B cell (primary cell): ENCODE data around the gene MEIS2. TPM values are rescaled to one million over a fixed set of nuclear protein-coding genes. Genes with fewer than 3 reads are reported as not detected.

Source experiments
- ATAC-seq: fragments of 200-7000 bp; cut with Tn5 transposase; one replicate; pipeline ENCODE4 v1.10.0; 2021; ENCODE audit warnings: low read depth, mild to moderate bottlenecking, moderate number of reproducible peaks, moderate library complexity
- CTCF ChIA-PET: fragments of 350-600 bp; sonication (Branson Sonifier 250); formaldehyde crosslinking; loops from one replicate; lab custom pipeline; 2021; ENCODE audit warnings: antibody characterized with exemption, inconsistent platforms; lab: Charles Lee
- POLR2A ChIA-PET: fragments of 350-600 bp; sonication (Branson Sonifier 250); formaldehyde crosslinking; loops from one replicate; lab custom pipeline; 2021; ENCODE audit warnings: antibody characterized with exemption; lab: Charles Lee
- DNase-seq: peaks from one replicate; pipeline ENCODE4 v3.0.0; 2013
- H2AFZ ChIP-seq: 2 replicates; pipeline ENCODE4 v1.6.1; 2012; ENCODE audit warnings: mild to moderate bottlenecking, low read depth, low read length; ENCODE audit not compliant: insufficient read depth, poor library complexity, severe bottlenecking
- H3K27ac ChIP-seq, 2 donors: 1 replicate in 1 of 2; 2 replicates in 1 of 2; pipeline ENCODE4 v1.5.1; 2012 to 2013; ENCODE audit warnings: low read length in 2 of 2, mild to moderate bottlenecking in 2 of 2, moderate library complexity in 1 of 2
- H3K27me3 ChIP-seq, 4 experiments: fragments of 200-600 bp in 1 of 4; sonication (generic) in 1 of 4; replicated peaks in 1 of 4; 1 replicate in 2 of 4; 2 replicates in 2 of 4; pipeline versions ENCODE4 v1.6.1 to v1.7.0; 2013 to 2016; ENCODE audit warnings: low read length in 3 of 4, mild to moderate bottlenecking in 2 of 4, mixed read lengths in 1 of 4, moderate library complexity in 1 of 4; ENCODE audit not compliant: insufficient read depth in 4 of 4, control insufficient read depth in 3 of 4; ENCODE audit errors: control extremely low read depth in 1 of 4
- H3K36me3 ChIP-seq, 2 experiments: replicated peaks in 1 of 2; 1 replicate in 1 of 2; 2 replicates in 1 of 2; pipeline versions ENCODE4 v1.6.1 to v1.7.1; 2013; ENCODE audit warnings: low read length in 1 of 2; ENCODE audit not compliant: insufficient read depth in 2 of 2, control insufficient read depth in 1 of 2; ENCODE audit errors: control extremely low read depth in 1 of 2, extremely low read depth in 1 of 2
- H3K4me1 ChIP-seq, 2 donors: fragments of 200-600 bp in 1 of 2; sonication (generic) in 1 of 2; 1 replicate in 1 of 2; 2 replicates in 1 of 2; pipeline versions ENCODE4 v1.5.1 to v1.6.1; 2013 to 2017; ENCODE audit warnings: low read length in 2 of 2; ENCODE audit not compliant: control insufficient read depth in 2 of 2, insufficient read depth in 2 of 2
- H3K4me2 ChIP-seq: replicated peaks from 2 replicates; pipeline ENCODE3; 2012; ENCODE audit warnings: mild to moderate bottlenecking, low read depth, low read length; ENCODE audit not compliant: poor library complexity, severe bottlenecking
- H3K4me3 ChIP-seq, 5 experiments: fragments of 200-600 bp in 1 of 5; sonication (generic) in 1 of 5; 1 replicate in 3 of 5; 2 replicates in 2 of 5; pipeline versions ENCODE4 v1.5.1 to v1.7.0; 2011 to 2016; ENCODE audit warnings: low read length in 4 of 5, mild to moderate bottlenecking in 4 of 5, low read depth in 2 of 5, control low read depth in 1 of 5, moderate library complexity in 1 of 5; ENCODE audit not compliant: insufficient read depth in 1 of 5; ENCODE audit errors: control extremely low read depth in 1 of 5, extremely low read depth in 1 of 5
- H3K79me2 ChIP-seq: fragments of 200-600 bp; sonication (generic); one replicate; pipeline ENCODE4 v1.6.0; 2016; ENCODE audit warnings: low read length; ENCODE audit not compliant: control insufficient read depth, insufficient read depth
- H3K9ac ChIP-seq: fragments of 200-600 bp; sonication (generic); 2 replicates; pipeline ENCODE4 v1.6.1; 2017; ENCODE audit warnings: mild to moderate bottlenecking, low read length, moderate library complexity
- H3K9me3 ChIP-seq, 3 donors: one replicate each; pipeline versions ENCODE4 v1.6.1 to v1.7.1; 2013; ENCODE audit warnings: low read length in 2 of 3; ENCODE audit not compliant: control insufficient read depth in 2 of 3, insufficient read depth in 1 of 3; ENCODE audit errors: control extremely low read depth in 1 of 3
- H4K20me1 ChIP-seq: 2 replicates; pipeline ENCODE4 v1.6.0; 2012; ENCODE audit warnings: mild to moderate bottlenecking, low read length; ENCODE audit not compliant: insufficient read depth, control insufficient read depth, poor library complexity, severe bottlenecking
- H3K27ac Mint-ChIP-seq: one replicate; pipeline ENCODE4 v1.8.0; 2021; ENCODE audit warnings: mixed read lengths
- H3K27me3 Mint-ChIP-seq: one replicate; pipeline ENCODE4 v1.8.0; 2021; ENCODE audit warnings: mixed read lengths
- H3K4me1 Mint-ChIP-seq: one replicate; pipeline ENCODE4 v1.8.0; 2021; ENCODE audit warnings: mixed read lengths
- H3K4me3 Mint-ChIP-seq: one replicate; pipeline ENCODE4 v1.8.0; 2021; ENCODE audit warnings: mixed read lengths
- H3K9me3 Mint-ChIP-seq: one replicate; pipeline ENCODE4 v1.8.0; 2022; ENCODE audit warnings: mixed read lengths; ENCODE audit not compliant: insufficient read depth
- CTCF ChIP-seq: fragments of 200-600 bp; IDR thresholded peaks from one replicate; pipeline ENCODE4 v1.8.0; 2022; ENCODE audit warnings: antibody characterized with exemption, mild to moderate bottlenecking
- EZH2 ChIP-seq: IDR thresholded peaks from 2 replicates; pipeline ENCODE4 v1.6.1; 2012; ENCODE audit warnings: borderline replicate concordance, low read depth, mild to moderate bottlenecking, moderate library complexity, low read length; ENCODE audit not compliant: insufficient read depth, poor library complexity, severe bottlenecking
- WGBS: methylation state at CpG from one replicate; pipeline ENCODE4 v1.1.5; 2013; ENCODE audit warnings: missing lambda C conversion rate; ENCODE audit not compliant: insufficient coverage; 5-methylcytosine and 5-hydroxymethylcytosine counted together
- intact Hi-C: fragments of 100-400 bp; cut with micrococcal nuclease; formaldehyde crosslinking; loops from one replicate; pipeline ENCODE4 v1.10.0; 2022
- polyA plus RNA-seq: library from polyadenylated mRNA; depleted of rRNA; stranded (reverse); fragments of >200 nt; gene quantifications from 2 replicates; pipeline ENCODE4 v1.2.3, GENCODE V29; 2012
- total RNA-seq, 2 donors: library from RNA; stranded (reverse); fragments of 120-200 nt in 1 of 2; gene quantifications; 1 replicate in 1 of 2; 2 replicates in 1 of 2; pipeline versions ENCODE4 v1.2.3 to v1.2.4, GENCODE V29; 2013 to 2022

Gene MEIS2
- total and polyA plus RNA-seq, 2 donors (not counting 1 experiment from before 2014, with no cell fraction given): 0.22 TPM; not detected in 1

DNA sequence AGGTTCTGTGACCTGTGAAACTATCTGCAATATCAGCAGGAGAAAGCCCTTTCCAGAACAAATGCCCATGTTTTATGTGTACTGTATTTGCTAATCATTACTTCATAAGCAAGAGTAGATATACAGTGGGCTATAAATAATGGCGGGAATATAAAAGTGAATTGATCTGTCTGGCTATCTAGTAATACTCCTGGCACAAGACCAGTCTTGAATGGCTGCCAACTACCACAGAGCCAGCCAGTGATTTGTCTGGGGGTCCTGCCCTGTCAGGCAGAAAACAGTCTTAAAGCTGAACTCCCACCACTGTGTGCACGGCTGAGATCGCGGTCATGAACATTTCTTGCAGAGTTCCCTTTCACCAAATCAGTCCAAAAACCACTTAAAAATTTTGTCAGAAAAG is 176.3 kb downstream of the MEIS2 start:
- no peak overlapping the region for H3K4me3 ChIP-seq
- H3K36me3 ChIP-seq: no peaks in the 10 kb centered on the region
- ATAC-seq: no peak
- H4K20me1 ChIP-seq: no peaks in the 10 kb centered on the region
- Mint-ChIP-seq H3K4me1 (no peaks in the 10 kb centered on the region), H3K27me3 (no peaks in the 10 kb centered on the region), H3K27ac (no peak overlapping the region), H3K4me3 (no peak overlapping the region), H3K9me3 (no peaks in the 10 kb centered on the region)
- no peak overlapping the region for H3K9ac ChIP-seq
- no peak overlapping the region for H3K4me2 ChIP-seq
- CTCF ChIA-PET: no interaction called here
- no peak for TF ChIP-seq EZH2
- TF ChIP-seq CTCF: no peak
- no peaks in the 10 kb centered on the region for H3K79me2 ChIP-seq
- no peak for DNase-seq
- H3K27ac ChIP-seq: no peak overlapping the region
- H3K27me3 ChIP-seq: no peaks in the 10 kb centered on the region
- H3K4me1 ChIP-seq: no peaks in the 10 kb centered on the region
- H2AFZ ChIP-seq: no peak overlapping the region
- intact Hi-C loops: no loop called here
- no CpG with 5 or more reads among the region's 4 CpGs for WGBS
- no peaks in the 10 kb centered on the region for H3K9me3 ChIP-seq
- POLR2A ChIA-PET: no interaction called here

DNA sequence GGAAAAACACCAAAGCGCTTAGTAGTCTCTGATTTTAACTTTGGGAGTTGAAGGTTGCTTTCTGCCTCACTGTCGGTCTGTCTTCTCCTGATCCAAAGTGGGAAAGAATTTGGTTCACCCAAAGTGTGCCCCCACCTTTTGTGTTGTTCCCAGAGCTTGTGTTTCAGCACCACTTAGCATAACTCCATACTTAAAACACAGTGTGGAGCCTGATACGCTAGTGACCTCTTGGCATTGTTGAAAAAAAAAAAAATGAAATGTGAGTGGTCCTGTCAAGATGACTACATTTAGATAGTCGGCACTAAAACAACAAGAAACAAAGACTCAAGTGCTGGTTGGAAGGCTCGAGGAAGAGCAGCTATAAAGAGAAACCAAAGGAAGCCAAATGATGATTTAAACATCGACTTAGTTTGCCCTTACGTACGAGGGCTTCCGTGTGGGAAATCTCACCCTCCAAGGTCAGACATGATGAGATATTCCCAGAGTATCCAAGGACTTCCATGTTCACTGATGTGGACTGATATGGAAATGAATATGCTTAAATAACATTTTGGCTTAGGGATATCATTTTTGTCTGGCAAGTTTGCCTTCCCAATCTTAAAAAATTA is 178.8 kb downstream of the MEIS2 start:
- Histone ChIP-seq H3K79me2 (no peaks in the 10 kb centered on the region), H3K4me3 (no peak overlapping the region), H3K27ac (no peak overlapping the region), H3K9ac (no peak overlapping the region), H3K4me1 (no peaks in the 10 kb centered on the region), H3K9me3 (no peaks in the 10 kb centered on the region), H3K4me2 (no peak overlapping the region), H2AFZ (no peak overlapping the region), H3K27me3 (no peaks in the 10 kb centered on the region), H3K36me3 (no peaks in the 10 kb centered on the region), H4K20me1 (no peaks in the 10 kb centered on the region)
- DNase-seq: no peak
- no peak for TF ChIP-seq CTCF
- no peak for TF ChIP-seq EZH2
- intact Hi-C loops: no loop called here
- CTCF ChIA-PET: no interaction called here
- POLR2A ChIA-PET: no interaction called here
- Mint-ChIP-seq H3K27me3 (no peaks in the 10 kb centered on the region), H3K9me3 (no peaks in the 10 kb centered on the region), H3K27ac (no peak overlapping the region), H3K4me1 (no peaks in the 10 kb centered on the region), H3K4me3 (no peak overlapping the region)
- ATAC-seq: no peak
- WGBS: 78% methylated on average over 6 of the region's 9 CpGs
